ENCODE results near the gene AIDA. TPM values are rescaled to one million over a fixed set of nuclear protein-coding genes. Genes with fewer than 3 reads are reported as not detected.

AIDA gene
- total RNA-seq, 1 experiment from 2014 or later = 92.8 TPM

DNA sequence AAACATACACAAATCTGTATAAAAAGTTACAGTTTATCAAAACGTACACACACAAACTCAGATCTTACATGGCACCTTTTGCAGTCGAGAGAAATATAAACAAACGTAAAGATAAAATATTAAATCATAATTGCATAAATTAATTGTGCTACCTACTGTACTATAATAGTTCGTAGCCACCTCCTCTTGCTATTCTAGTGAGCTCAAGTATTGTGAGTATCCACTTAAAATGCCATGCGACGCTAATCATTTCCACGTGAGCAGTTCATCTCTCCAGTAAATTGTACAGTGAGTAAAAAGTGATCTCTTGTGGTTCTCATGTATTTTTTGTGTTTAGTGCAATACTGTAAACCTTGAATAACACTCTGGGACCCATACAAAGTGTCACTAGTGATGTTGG is 88.1 kb downstream of the AIDA start:
- WGBS (ENCODE audit: extremely low coverage, insufficient read length, low lambda C conversion rate) = no CpG with 5 or more reads among the region's 7 CpGs

More for the DNA sequence above, 88.1 kb downstream of the AIDA start:
- Histone ChIP-seq H4K8ac (replicated peaks; ENCODE audit: insufficient read length, low read depth, low read length) (no peak overlapping the region), H3K27me3 (ENCODE audit: insufficient read depth, low read length) (no peaks in the 10 kb centered on the region), H3T11ph (ENCODE audit: low read length) (no peak overlapping the region), H2AK5ac (ENCODE audit: insufficient read length, low read length) (no peak overlapping the region), H3K4me2 (ENCODE audit: insufficient read depth, insufficient read length, low read length) (no peak overlapping the region), H2BK12ac (ENCODE audit: insufficient read length, low read depth, low read length) (no peak overlapping the region), H3K4ac (ENCODE audit: low read depth, low read length) (no peak overlapping the region), H3K9ac (ENCODE audit: extremely low read depth, insufficient read length, low read length) (no peak overlapping the region), H3K9me3 (ENCODE audit: control insufficient read depth, low read depth, low read length) (no peaks in the 10 kb centered on the region), H4K91ac (ENCODE audit: insufficient read length, low read depth, low read length) (no peak overlapping the region), H3K79me1 (ENCODE audit: insufficient read depth, low read depth, low read length, poor library complexity, severe bottlenecking) (no peaks in the 10 kb centered on the region), H2BK15ac (ENCODE audit: low read depth, low read length) (no peak overlapping the region), H2BK120ac (ENCODE audit: low read depth, low read length, poor library complexity, severe bottlenecking) (no peak overlapping the region), H3K23me2 (ENCODE audit: insufficient read length, low read depth, low read length, poor library complexity, severe bottlenecking) (no peaks in the 10 kb centered on the region), H4K20me1 (ENCODE audit: control insufficient read depth, insufficient read depth, insufficient read length) (no peaks in the 10 kb centered on the region), H2BK20ac (ENCODE audit: low read depth, low read length, poor library complexity, severe bottlenecking) (no peak overlapping the region), H2BK5ac (ENCODE audit: insufficient read length, low read length) (no peak overlapping the region), H3K27ac (ENCODE audit: insufficient read length, low read depth, low read length) (no peak overlapping the region), H2AFZ (ENCODE audit: low read length) (no peak overlapping the region), H3K56ac (ENCODE audit: insufficient read length, low read depth, low read length) (no peak overlapping the region), H4K5ac (ENCODE audit: insufficient read length, low read depth, low read length) (no peak overlapping the region), H3K79me2 (ENCODE audit: insufficient read depth, low read length) (peaks cover 3% of the 10 kb centered on the region; the same call in 1 of the 2 replicates), H3K4me1 (ENCODE audit: insufficient read depth, low read length) (no peaks in the 10 kb centered on the region), H3K23ac (ENCODE audit: insufficient read length, low read depth, low read length) (no peak overlapping the region), H3K14ac (ENCODE audit: insufficient read depth, low read length) (no peak overlapping the region), H3K18ac (ENCODE audit: insufficient read length, low read depth, low read length) (no peak overlapping the region)
- TF ChIP-seq CTCF (conservative IDR thresholded peaks at IDR 0.05) = no peak
- no peaks in the 10 kb centered on the region for H3K9me3 Mint-ChIP-seq
- H3K27ac Mint-ChIP-seq = no peak overlapping the region
- H3K36me3 Mint-ChIP-seq (ENCODE audit: insufficient read depth in 1 of 3, low read depth in 3 of 3) = peaks cover 31 to 66% (median 62%) of the 10 kb centered on the region in 3 experiments; a peak in 6 of 7 replicates
- peaks cover 3 to 6% of the 10 kb centered on the region in 2 experiments; a peak in 2 of 4 replicates for H3K4me1 Mint-ChIP-seq
- H3K4me3 Mint-ChIP-seq = no peak overlapping the region
- no peak for DNase-seq
- no peaks in the 10 kb centered on the region for H3K27me3 Mint-ChIP-seq (ENCODE audit: low read depth)

All from H9 (cell line).